ENCODE results near the gene CAPN6.

CAPN6 gene

DNA sequence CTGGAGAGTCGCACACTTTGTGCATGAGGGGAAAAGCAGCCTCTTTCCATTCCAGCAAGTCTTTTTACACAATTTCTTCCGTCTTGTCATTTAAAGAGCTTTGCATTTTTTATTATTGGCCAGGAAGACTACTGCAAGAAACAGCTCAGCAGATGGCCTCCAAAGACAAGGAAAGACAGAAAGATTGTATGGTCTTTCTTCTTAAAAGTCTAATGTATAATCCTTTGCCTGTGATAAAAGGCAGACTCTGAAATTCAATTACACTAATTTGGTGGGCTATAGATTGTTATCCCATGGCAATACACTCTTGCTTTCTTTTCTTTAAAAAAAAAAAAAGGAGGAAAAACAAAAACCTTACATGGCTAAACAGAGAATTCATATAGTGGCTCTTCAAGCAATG, 5.9 kb downstream of the CAPN6 start:
- in situ Hi-C loops (cut with HindIII; ENCODE audit: low sequenced_read_pairs) = no loop called here

DNA sequence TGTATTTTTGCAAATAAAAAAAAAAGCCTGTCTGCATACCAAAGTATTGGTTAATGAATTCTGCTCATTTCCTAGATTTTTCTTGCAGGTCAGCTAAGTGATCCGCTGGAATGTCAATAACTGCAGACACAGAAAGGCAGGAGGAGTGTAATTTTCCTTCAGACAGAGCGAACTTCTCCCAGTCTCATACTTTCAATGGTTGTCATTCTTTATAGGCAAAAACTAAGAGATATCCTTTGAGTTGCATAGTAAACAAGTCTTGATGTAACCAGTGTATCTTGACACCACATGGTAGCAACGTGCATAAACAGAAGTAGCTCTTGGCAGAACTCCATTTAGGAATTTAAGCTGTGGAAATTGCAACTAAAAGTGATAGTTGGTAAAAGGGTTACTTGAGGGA, 8.2 kb downstream of the CAPN6 start:
- H3K4me3 ChIP-seq (ENCODE audit: low read depth, low read length) = no peak overlapping the region
- in situ Hi-C loops (cut with HindIII; ENCODE audit: low sequenced_read_pairs) = no loop called here
- no peak for DNase-seq (ENCODE audit: low read depth, low spot score)

More for the DNA sequence above, 5.9 kb downstream of the CAPN6 start:
- TF ChIP-seq, protein P1, sequence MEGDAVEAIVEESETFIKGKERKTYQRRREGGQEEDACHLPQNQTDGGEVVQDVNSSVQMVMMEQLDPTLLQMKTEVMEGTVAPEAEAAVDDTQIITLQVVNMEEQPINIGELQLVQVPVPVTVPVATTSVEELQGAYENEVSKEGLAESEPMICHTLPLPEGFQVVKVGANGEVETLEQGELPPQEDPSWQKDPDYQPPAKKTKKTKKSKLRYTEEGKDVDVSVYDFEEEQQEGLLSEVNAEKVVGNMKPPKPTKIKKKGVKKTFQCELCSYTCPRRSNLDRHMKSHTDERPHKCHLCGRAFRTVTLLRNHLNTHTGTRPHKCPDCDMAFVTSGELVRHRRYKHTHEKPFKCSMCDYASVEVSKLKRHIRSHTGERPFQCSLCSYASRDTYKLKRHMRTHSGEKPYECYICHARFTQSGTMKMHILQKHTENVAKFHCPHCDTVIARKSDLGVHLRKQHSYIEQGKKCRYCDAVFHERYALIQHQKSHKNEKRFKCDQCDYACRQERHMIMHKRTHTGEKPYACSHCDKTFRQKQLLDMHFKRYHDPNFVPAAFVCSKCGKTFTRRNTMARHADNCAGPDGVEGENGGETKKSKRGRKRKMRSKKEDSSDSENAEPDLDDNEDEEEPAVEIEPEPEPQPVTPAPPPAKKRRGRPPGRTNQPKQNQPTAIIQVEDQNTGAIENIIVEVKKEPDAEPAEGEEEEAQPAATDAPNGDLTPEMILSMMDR (IDR thresholded peaks at IDR 0.05; ENCODE audit: low read depth, low read length) = no peak
- no peak overlapping the region for H3K4me3 ChIP-seq (ENCODE audit: low read depth, low read length)
- no peak for DNase-seq (ENCODE audit: low read depth, low spot score)

DNA sequence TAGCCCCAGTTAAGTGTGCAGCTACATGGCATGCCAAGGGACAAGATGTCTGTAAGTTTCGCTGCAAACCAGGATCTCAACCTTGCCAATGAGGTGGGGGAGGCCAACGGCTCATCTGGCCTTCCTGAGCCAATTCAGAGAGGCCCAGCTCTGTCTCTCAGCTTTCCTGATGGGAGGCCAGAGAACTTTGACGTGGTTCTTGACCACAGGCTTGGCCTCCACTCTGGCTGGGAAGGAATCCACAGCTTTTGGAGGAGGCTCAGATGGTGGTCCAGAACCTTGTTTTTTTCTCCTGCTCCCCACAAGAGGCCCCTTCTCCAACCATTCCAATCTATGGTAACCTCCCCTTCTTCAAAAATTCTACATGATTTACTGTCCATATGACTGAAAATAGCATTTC, 9.8 kb downstream of the CAPN6 start:
- DNase-seq (ENCODE audit: low read depth, low spot score) = no peak
- TF ChIP-seq, protein P1 (IDR thresholded peaks at IDR 0.05; ENCODE audit: low read depth, low read length) = no peak
- in situ Hi-C loops (cut with HindIII; ENCODE audit: low sequenced_read_pairs) = no loop called here
- H3K4me3 ChIP-seq (ENCODE audit: low read depth, low read length) = no peak overlapping the region

More for the DNA sequence above, 8.2 kb downstream of the CAPN6 start:
- TF ChIP-seq, protein P1 (IDR thresholded peaks at IDR 0.05; ENCODE audit: low read depth, low read length) = no peak

DNA sequence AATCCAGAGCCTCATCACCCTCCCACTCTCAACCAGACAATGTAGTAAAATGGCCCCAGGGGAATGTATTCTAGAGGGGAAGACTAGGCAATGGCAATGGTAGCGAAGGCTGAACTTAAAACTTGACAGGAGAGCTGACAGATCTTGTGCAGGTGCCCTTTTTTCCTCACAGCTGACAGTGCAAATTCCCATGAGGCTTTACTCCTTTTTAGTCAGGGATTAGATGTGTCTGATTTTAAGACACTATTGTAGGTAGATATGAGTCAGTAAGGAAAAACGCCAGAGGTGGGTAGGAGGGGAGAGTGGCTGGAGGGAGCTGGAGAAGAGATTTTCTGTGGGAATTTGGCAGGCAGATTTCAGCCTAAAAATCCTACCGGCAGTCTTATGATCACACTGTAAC, 10.7 kb downstream of the CAPN6 start:
- TF ChIP-seq, protein P1 (IDR thresholded peaks at IDR 0.05; ENCODE audit: low read depth, low read length) = no peak
- no peak for DNase-seq (ENCODE audit: low read depth, low spot score)
- H3K4me3 ChIP-seq (ENCODE audit: low read depth, low read length) = no peak overlapping the region
- in situ Hi-C loops (cut with HindIII; ENCODE audit: low sequenced_read_pairs) = no loop called here

DNA sequence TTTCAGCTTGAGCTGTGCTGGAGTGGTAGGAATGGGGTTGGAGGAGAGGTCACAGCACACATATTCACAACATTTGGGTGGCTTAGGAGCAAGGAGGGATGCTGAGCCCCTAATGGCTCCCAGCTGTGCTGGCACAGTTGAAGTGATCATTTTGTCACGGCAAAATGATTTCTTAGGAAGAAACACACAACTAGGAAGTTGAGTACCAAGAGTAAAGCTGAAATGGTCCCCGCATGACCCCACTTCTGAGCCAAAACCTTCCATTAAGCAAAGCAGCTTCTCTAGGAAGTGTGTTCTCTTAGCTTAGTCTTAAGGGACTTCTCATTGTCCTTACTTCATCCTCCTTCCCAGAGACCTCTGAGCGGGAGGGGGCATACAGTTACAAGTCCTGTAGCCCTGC, 12.6 kb downstream of the CAPN6 start:
- H3K4me3 ChIP-seq (ENCODE audit: low read depth, low read length) = no peak overlapping the region
- TF ChIP-seq, protein P1 (IDR thresholded peaks at IDR 0.05; ENCODE audit: low read depth, low read length) = no peak
- no peak for DNase-seq (ENCODE audit: low read depth, low spot score)
- in situ Hi-C loops (cut with HindIII; ENCODE audit: low sequenced_read_pairs) = no loop called here

DNA sequence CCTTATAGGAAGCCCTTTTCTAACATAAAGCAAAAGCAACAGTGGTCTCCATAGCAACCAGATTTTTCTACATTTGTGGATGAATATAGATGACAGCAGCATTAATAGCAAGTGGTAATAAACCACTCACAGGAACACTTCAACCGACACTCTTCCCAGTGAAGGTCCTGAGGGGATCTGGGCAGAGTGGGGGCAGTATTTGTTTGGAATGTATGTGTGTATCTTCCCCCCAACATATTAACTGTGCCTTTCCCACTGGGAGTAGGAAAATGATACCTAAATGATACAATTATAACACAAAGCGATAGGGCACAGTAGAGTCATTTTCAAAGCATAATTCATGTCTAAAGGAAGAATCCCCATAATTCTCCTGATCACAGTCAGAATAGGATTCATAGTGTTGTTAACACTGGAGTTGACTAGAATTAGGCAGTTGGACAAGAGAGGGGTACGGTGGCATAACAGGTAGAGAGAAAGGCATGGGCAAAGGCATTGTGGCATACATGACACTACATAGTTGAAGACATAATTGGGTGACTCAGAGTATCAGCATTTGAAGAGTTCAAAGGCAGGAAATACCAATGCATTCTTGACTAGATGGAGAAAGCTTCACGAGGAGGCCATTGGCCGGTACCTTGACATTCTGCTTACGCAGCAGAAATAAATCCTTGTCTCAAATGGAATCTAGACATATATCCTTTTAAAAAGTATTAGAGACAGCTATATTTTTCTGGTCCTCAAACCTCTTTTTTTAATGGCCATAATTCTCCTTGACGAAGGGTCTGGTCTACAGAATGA, 15.2 kb downstream of the CAPN6 start:
- in situ Hi-C loops (cut with HindIII; ENCODE audit: low sequenced_read_pairs) = no loop called here
- no peak overlapping the region for H3K4me3 ChIP-seq (ENCODE audit: low read depth, low read length)

More for the DNA sequence above, 15.2 kb downstream of the CAPN6 start:
- TF ChIP-seq, protein P1 (IDR thresholded peaks at IDR 0.05; ENCODE audit: low read depth, low read length) = no peak
- no peak for DNase-seq (ENCODE audit: low read depth, low spot score)
